Smooth muscle cell (in vitro differentiated cells): ENCODE data around the gene TMEM239. TPM values are rescaled to one million over a fixed set of nuclear protein-coding genes. Genes with fewer than 3 reads are reported as not detected.
"Not testable (repeated sequence)": the region's sequence is repeated elsewhere in the genome, so short reads cannot be mapped to it uniquely, and the experiment has no call there.

Experiments
- DNase-seq: peaks from one replicate; lab custom pipeline; 2025; ENCODE audit not compliant: unreplicated experiment; lab: John Stamatoyannopoulos, UW
- H2AFZ ChIP-seq: fragments of 200-600 bp; sonication (generic); 2 replicates; pipeline ENCODE4 v1.6.0; 2016; ENCODE audit warnings: antibody characterized with exemption, low read depth, mild to moderate bottlenecking
- H3F3A ChIP-seq: fragments of 200-600 bp; sonication (generic); 2 replicates; pipeline ENCODE4 v1.6.0; 2017; ENCODE audit warnings: antibody characterized with exemption, low read depth
- H3K27ac ChIP-seq: fragments of 200-600 bp; sonication (generic); 2 replicates; pipeline ENCODE4 v1.5.1; 2016; ENCODE audit warnings: low read depth, mild to moderate bottlenecking
- H3K27me3 ChIP-seq: fragments of 200-600 bp; sonication (generic); 2 replicates; pipeline ENCODE4 v1.6.1; 2016; ENCODE audit warnings: low read depth, mild to moderate bottlenecking
- H3K36me3 ChIP-seq: fragments of 200-600 bp; sonication (generic); 2 replicates; pipeline ENCODE4 v1.5.1; 2016; ENCODE audit warnings: low read depth
- H3K4me1 ChIP-seq: fragments of 200-600 bp; sonication (generic); 2 replicates; pipeline ENCODE4 v1.5.1; 2016; ENCODE audit warnings: low read depth
- H3K4me2 ChIP-seq: fragments of 200-600 bp; sonication (generic); 2 replicates; pipeline ENCODE4 v1.6.0; 2016; ENCODE audit warnings: mild to moderate bottlenecking
- H3K4me3 ChIP-seq: fragments of 200-600 bp; sonication (generic); 2 replicates; pipeline ENCODE4 v1.5.1; 2016; ENCODE audit warnings: mild to moderate bottlenecking
- H3K79me2 ChIP-seq: fragments of 200-600 bp; sonication (generic); 2 replicates; pipeline ENCODE4 v1.6.0; 2016; ENCODE audit warnings: low read depth, mild to moderate bottlenecking
- H3K9ac ChIP-seq: fragments of 200-600 bp; sonication (generic); 2 replicates; pipeline ENCODE4 v1.6.0; 2016; ENCODE audit warnings: low read depth
- H3K9me3 ChIP-seq: fragments of 200-600 bp; sonication (generic); replicated peaks from 2 replicates; pipeline ENCODE4 v1.5.1; 2016; ENCODE audit warnings: low read depth
- H4K20me1 ChIP-seq: fragments of 200-600 bp; sonication (generic); 2 replicates; pipeline ENCODE4 v1.6.0; 2016; ENCODE audit warnings: low read depth
- CTCF ChIP-seq: fragments of 200-600 bp; sonication (generic); IDR thresholded peaks from 2 replicates; pipeline ENCODE4 v1.5.1; 2017; ENCODE audit warnings: borderline replicate concordance, mild to moderate bottlenecking, antibody characterized with exemption; ENCODE audit not compliant: insufficient read depth, poor library complexity, severe bottlenecking
- WGBS: methylation state at CpG from one replicate; pipeline ENCODE4 v1.1.7; 2016; ENCODE audit warnings: low lambda C conversion rate; 5-methylcytosine and 5-hydroxymethylcytosine counted together
- polyA plus RNA-seq: library from polyadenylated mRNA; unstranded; fragments of >200 nt; fragmentation: Nextera tagmentation; extraction: Ambion mirVana; gene quantifications from 2 replicates; pipeline ENCODE4 v1.2.1, GENCODE V29; 2016
- total RNA-seq: library from RNA; depleted of rRNA; stranded (reverse); fragments of >200 nt; gene quantifications from 2 replicates; pipeline ENCODE4 v1.2.3, GENCODE V29; 2014

Gene TMEM239
- not detected in 2 replicates for total RNA-seq
- not detected in 2 replicates for polyA plus RNA-seq

GRCh38 chr20:2816030-2816582 is at the start of gene TMEM239:
Gene TMEM239, plus strand, starts transcription at chr20:2816364. Its CDS starts 191 bp downstream, at chr20:2816555.
- no peaks in the 10 kb centered on the region for H3K36me3 ChIP-seq
- no peak for TF ChIP-seq CTCF
- H3K4me1 ChIP-seq: peaks cover 9% of the 10 kb centered on the region
- H3K4me3 ChIP-seq: no peak within 1 kb of the TSS
- H2AFZ ChIP-seq: no peak within 1 kb of the TSS
- H3K9me3 ChIP-seq: no peaks in the 10 kb centered on the region
- H3K79me2 ChIP-seq: no peaks in the 10 kb centered on the region
- H3F3A ChIP-seq: peaks cover 12% of the 10 kb centered on the region
- peak within 1 kb of the TSS; percentile 7 for H3K4me2 ChIP-seq
- H3K27me3 ChIP-seq: no peaks in the 10 kb centered on the region
- DNase-seq: no peak
- 95% methylated on average over 6 of the region's 10 CpGs for WGBS
- H3K9ac ChIP-seq: no peak within 1 kb of the TSS
- no peak within 1 kb of the TSS for H3K27ac ChIP-seq
- no peaks in the 10 kb centered on the region for H4K20me1 ChIP-seq

GRCh38 chr20:2767768-2768631 is 48.2 kb upstream of the TMEM239 start:
- TF ChIP-seq CTCF: no peak
- H3F3A ChIP-seq: no peaks in the 10 kb centered on the region
- no peaks in the 10 kb centered on the region for H3K4me1 ChIP-seq
- no peak for DNase-seq
- no peak overlapping the region for H3K27ac ChIP-seq
- H3K79me2 ChIP-seq: no peaks in the 10 kb centered on the region
- peaks cover 20% of the 10 kb centered on the region for H3K27me3 ChIP-seq
- no peak overlapping the region for H3K4me3 ChIP-seq
- H3K9me3 ChIP-seq: no peaks in the 10 kb centered on the region
- no peak overlapping the region for H2AFZ ChIP-seq
- H3K4me2 ChIP-seq: no peak overlapping the region
- H3K36me3 ChIP-seq: no peaks in the 10 kb centered on the region
- 80% methylated on average over 15 of the region's 15 CpGs for WGBS
- no peaks in the 10 kb centered on the region for H4K20me1 ChIP-seq
- no peak overlapping the region for H3K9ac ChIP-seq

DNA sequence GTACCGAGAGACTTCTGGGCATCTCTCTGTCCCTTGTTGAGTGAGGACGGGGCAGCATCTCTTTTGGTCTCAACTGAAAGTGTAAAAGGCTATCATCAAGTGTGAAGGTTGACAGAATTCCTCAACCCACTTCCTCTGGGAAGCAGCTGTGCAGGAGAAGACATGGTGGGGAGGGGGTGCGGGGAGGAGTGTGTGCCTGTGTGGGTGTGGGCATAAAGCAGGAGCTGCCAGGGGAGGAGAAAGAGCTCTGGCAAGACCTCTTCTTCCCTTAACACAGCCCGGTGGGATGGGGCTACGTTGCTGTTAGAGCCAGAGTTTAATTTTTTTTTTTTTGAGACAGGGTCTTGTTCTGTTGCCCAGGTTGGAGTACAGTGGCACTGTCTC is 47.5 kb upstream of the TMEM239 start:
- Histone ChIP-seq H3K9me3 (no peaks in the 10 kb centered on the region), H3K4me1 (no peaks in the 10 kb centered on the region), H4K20me1 (no peaks in the 10 kb centered on the region), H3F3A (no peaks in the 10 kb centered on the region), H3K79me2 (no peaks in the 10 kb centered on the region), H2AFZ (no peak overlapping the region), H3K4me2 (no peak overlapping the region), H3K4me3 (no peak overlapping the region), H3K9ac (no peak overlapping the region), H3K27ac (no peak overlapping the region), H3K27me3 (peaks cover 14% of the 10 kb centered on the region), H3K36me3 (no peaks in the 10 kb centered on the region)
- WGBS: 89% methylated on average over 5 of the region's 5 CpGs
- TF ChIP-seq CTCF: no peak
- no peak for DNase-seq

DNA sequence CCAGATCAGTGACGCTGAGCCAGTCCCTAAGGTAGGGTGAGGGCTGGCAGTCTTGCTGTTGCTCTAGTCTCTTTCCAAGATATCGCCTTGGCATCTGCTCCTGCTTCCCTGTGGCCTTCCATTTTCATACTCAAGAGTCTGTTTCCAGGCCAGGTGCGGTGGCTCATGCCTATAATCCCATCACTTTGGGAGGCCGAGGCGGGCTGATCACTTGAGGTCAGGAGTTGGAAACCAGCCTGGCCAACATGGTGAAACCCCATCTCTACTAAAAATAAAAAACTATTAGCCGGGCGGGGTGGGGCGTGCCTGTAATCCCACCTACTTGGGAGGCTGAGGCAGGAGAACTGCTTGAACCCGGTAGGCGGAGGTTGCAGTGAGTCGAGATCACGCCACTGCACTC is 46.1 kb upstream of the TMEM239 start:
- not testable (repeated sequence) for DNase-seq, H3F3A ChIP-seq, H4K20me1 ChIP-seq, H3K9me3 ChIP-seq, H3K79me2 ChIP-seq, H3K27ac ChIP-seq, H3K9ac ChIP-seq, H2AFZ ChIP-seq, H3K4me1 ChIP-seq, H3K4me2 ChIP-seq, H3K36me3 ChIP-seq, H3K4me3 ChIP-seq
- 95% methylated on average over 12 of the region's 12 CpGs for WGBS
- peaks cover 10% of the 10 kb centered on the region for H3K27me3 ChIP-seq
